SK-N-SH (cell line): ENCODE data around the gene ARL3. TPM values are rescaled to one million over a fixed set of nuclear protein-coding genes. Genes with fewer than 3 reads are reported as not detected.
A peak's percentile ranks its signal among the peaks of the same experiment; 100 is the strongest.

Experiments
- CTCF ChIA-PET: fragments of 300-600, 350-600 bp; formaldehyde crosslinking; extraction: SDS; loops from one replicate; lab custom pipeline; 2021; lab: Yijun Ruan, JAX
- POLR2A ChIA-PET: fragments of 350-600 bp; sonication (Branson Sonifier 250); formaldehyde crosslinking; extraction: SDS; loops from one replicate; lab custom pipeline; 2020; ENCODE audit warnings: antibody characterized with exemption, inconsistent platforms; lab: Yijun Ruan, JAX
- DNase-seq: peaks from one replicate; pipeline ENCODE4 v3.0.0; 2012
- H2AFZ ChIP-seq: fragments of 200-600 bp; sonication (generic); 2 replicates; pipeline ENCODE4 v1.8.1; 2016; ENCODE audit warnings: antibody characterized with exemption, mild to moderate bottlenecking, low read depth
- H3F3A ChIP-seq: fragments of 200-600 bp; sonication (generic); replicated peaks from 2 replicates; pipeline ENCODE3; 2016; ENCODE audit warnings: antibody characterized with exemption, mild to moderate bottlenecking; ENCODE audit not compliant: insufficient read depth
- H3K27ac ChIP-seq, 2 experiments: fragments of 200-500 bp in 1 of 2; fragments of 200-600 bp in 1 of 2; sonication (Bioruptor generic) in 1 of 2; sonication (generic), shearing (Covaris generic) in 1 of 2; 2 replicates each; pipeline versions ENCODE4 v1.5.1 to v1.6.1; 2014 to 2016; ENCODE audit warnings: low read depth in 2 of 2, inconsistent platforms in 1 of 2, low read length in 1 of 2, mild to moderate bottlenecking in 1 of 2, mixed read lengths in 1 of 2
- H3K27me3 ChIP-seq: fragments of 200-600 bp; sonication (generic), shearing (Covaris generic); 2 replicates; pipeline ENCODE4 v1.6.1; 2016; ENCODE audit warnings: mixed run types; ENCODE audit not compliant: insufficient read depth
- H3K36me3 ChIP-seq, 2 experiments: fragments of 200-500 bp in 1 of 2; fragments of 200-600 bp in 1 of 2; sonication (Bioruptor generic) in 1 of 2; sonication (generic) in 1 of 2; replicated peaks in 1 of 2; 2 replicates each; pipeline versions ENCODE3 to v1.5.1; 2014 to 2016; ENCODE audit warnings: low read length in 1 of 2, mild to moderate bottlenecking in 1 of 2; ENCODE audit not compliant: insufficient read depth in 2 of 2, control insufficient read depth in 1 of 2
- H3K4me1 ChIP-seq, 2 experiments: fragments of 200-500 bp in 1 of 2; fragments of 200-600 bp in 1 of 2; sonication (Bioruptor generic) in 1 of 2; sonication (generic), shearing (Covaris generic) in 1 of 2; 2 replicates each; pipeline versions ENCODE4 v1.5.1 to v1.6.1; 2014 to 2016; ENCODE audit warnings: low read depth in 1 of 2, low read length in 1 of 2, mixed run types in 1 of 2; ENCODE audit not compliant: insufficient read depth in 2 of 2, control insufficient read depth in 1 of 2
- H3K4me2 ChIP-seq: fragments of 200-600 bp; sonication (generic), shearing (Covaris generic); 2 replicates; pipeline ENCODE4 v1.6.1; 2017; ENCODE audit warnings: mixed run types
- H3K4me3 ChIP-seq, 2 experiments: fragments of 200-500 bp in 1 of 2; fragments of 200-600 bp in 1 of 2; sonication (Bioruptor generic) in 1 of 2; sonication (generic), shearing (Covaris generic) in 1 of 2; 2 replicates each; pipeline versions ENCODE4 v1.5.1 to v1.8.1; 2014 to 2016; ENCODE audit warnings: low read depth in 2 of 2, inconsistent platforms in 1 of 2, low read length in 1 of 2, mild to moderate bottlenecking in 1 of 2, mixed read lengths in 1 of 2, moderate library complexity in 1 of 2
- H3K79me2 ChIP-seq: fragments of 200-600 bp; sonication (generic); 2 replicates; pipeline ENCODE4 v1.8.1; 2017; ENCODE audit warnings: mild to moderate bottlenecking; ENCODE audit not compliant: insufficient read depth
- H3K9ac ChIP-seq: fragments of 200-600 bp; sonication (generic); 2 replicates; pipeline ENCODE4 v1.6.1; 2017; ENCODE audit warnings: mixed run types
- H3K9me2 ChIP-seq: fragments of 200-600 bp; sonication (generic); 2 replicates; pipeline ENCODE4 v1.6.1; 2017; ENCODE audit warnings: mixed run types
- H3K9me3 ChIP-seq: fragments of 200-600 bp; sonication (generic); 2 replicates; pipeline ENCODE4 v1.6.1; 2017; ENCODE audit warnings: mixed run types, mild to moderate bottlenecking, moderate library complexity
- H4K20me1 ChIP-seq: fragments of 200-600 bp; sonication (generic); 2 replicates; pipeline ENCODE4 v1.6.1; 2017; ENCODE audit warnings: mild to moderate bottlenecking, mixed run types; ENCODE audit not compliant: insufficient read depth
- CHD2 ChIP-seq: fragments of 150-350 bp; IDR thresholded peaks from 2 replicates; pipeline ENCODE4 v1.6.1; 2018; ENCODE audit warnings: low read length; ENCODE audit not compliant: partially characterized antibody
- CTCF ChIP-seq: fragments of 200-600 bp; sonication (generic); IDR thresholded peaks from 2 replicates; pipeline ENCODE4 v1.6.1; 2017; ENCODE audit warnings: antibody characterized with exemption, mild to moderate bottlenecking, moderate library complexity
- EP300 ChIP-seq, 2 experiments: IDR thresholded peaks; 2 replicates each; pipeline versions ENCODE4 v1.4.0 to v1.6.1; 2012; ENCODE audit warnings: borderline replicate concordance in 1 of 2, low read depth in 1 of 2, low read length in 1 of 2
- EZH2phosphoT487 ChIP-seq: fragments of 200-600 bp; sonication (generic); IDR thresholded peaks from 2 replicates; pipeline ENCODE4 v1.6.1; 2017; ENCODE audit warnings: low read depth, mixed run types, mild to moderate bottlenecking, antibody characterized with exemption, moderate library complexity, borderline replicate concordance
- FOXJ3 ChIP-seq: sonication (generic); formaldehyde crosslinking; IDR thresholded peaks from 2 replicates; pipeline ENCODE4 v1.5.1; 2020; ENCODE audit warnings: mild to moderate bottlenecking, missing genetic modification reagents
- GABPA ChIP-seq: IDR thresholded peaks from 2 replicates; pipeline ENCODE4 v1.4.0; 2012; ENCODE audit warnings: low read depth, mild to moderate bottlenecking
- GATA2 ChIP-seq: sonication (generic); formaldehyde crosslinking; IDR thresholded peaks from 2 replicates; pipeline ENCODE4 v1.5.0; 2020; ENCODE audit warnings: mild to moderate bottlenecking, missing genetic modification reagents
- IRF3 ChIP-seq: fragments of 150-350 bp; IDR thresholded peaks from 2 replicates; pipeline ENCODE4 v1.6.1; 2016; ENCODE audit warnings: mild to moderate bottlenecking, low read depth, low read length
- REST ChIP-seq: IDR thresholded peaks from 2 replicates; pipeline ENCODE4 v1.6.1; 2012; ENCODE audit warnings: mild to moderate bottlenecking, low read depth, low read length, moderate library complexity
- SIN3A ChIP-seq: IDR thresholded peaks from 2 replicates; pipeline ENCODE4 v1.6.1; 2012; ENCODE audit warnings: low read depth, mild to moderate bottlenecking, low read length, moderate library complexity, borderline replicate concordance
- SMC3 ChIP-seq: IDR thresholded peaks from 2 replicates; pipeline ENCODE4 v1.6.1; 2012; ENCODE audit warnings: low read depth, low read length, improper control_type of control experiment
- WGBS: methylation state at CpG from one replicate; pipeline ENCODE4 v1.1.6; 2017; ENCODE audit warnings: low lambda C conversion rate; 5-methylcytosine and 5-hydroxymethylcytosine counted together
- polyA plus RNA-seq, 3 experiments: library from polyadenylated mRNA; depleted of rRNA; stranded (reverse); fragments of >200 nt; gene quantifications; 2 replicates each; pipeline ENCODE4 v1.2.3, GENCODE V29; 2012
- TF ChIP-seq, protein P1 (sequence below): IDR thresholded peaks from 2 replicates; pipeline ENCODE4; 2012
- TF ChIP-seq, protein P2 (sequence below): IDR thresholded peaks from 2 replicates; pipeline ENCODE4 v1.4.0; 2012; ENCODE audit warnings: low read depth

Gene ARL3
- polyA plus RNA-seq, 1 of the 3 experiments (the other 2 are of a cell fraction): 11.2 TPM

DNA sequence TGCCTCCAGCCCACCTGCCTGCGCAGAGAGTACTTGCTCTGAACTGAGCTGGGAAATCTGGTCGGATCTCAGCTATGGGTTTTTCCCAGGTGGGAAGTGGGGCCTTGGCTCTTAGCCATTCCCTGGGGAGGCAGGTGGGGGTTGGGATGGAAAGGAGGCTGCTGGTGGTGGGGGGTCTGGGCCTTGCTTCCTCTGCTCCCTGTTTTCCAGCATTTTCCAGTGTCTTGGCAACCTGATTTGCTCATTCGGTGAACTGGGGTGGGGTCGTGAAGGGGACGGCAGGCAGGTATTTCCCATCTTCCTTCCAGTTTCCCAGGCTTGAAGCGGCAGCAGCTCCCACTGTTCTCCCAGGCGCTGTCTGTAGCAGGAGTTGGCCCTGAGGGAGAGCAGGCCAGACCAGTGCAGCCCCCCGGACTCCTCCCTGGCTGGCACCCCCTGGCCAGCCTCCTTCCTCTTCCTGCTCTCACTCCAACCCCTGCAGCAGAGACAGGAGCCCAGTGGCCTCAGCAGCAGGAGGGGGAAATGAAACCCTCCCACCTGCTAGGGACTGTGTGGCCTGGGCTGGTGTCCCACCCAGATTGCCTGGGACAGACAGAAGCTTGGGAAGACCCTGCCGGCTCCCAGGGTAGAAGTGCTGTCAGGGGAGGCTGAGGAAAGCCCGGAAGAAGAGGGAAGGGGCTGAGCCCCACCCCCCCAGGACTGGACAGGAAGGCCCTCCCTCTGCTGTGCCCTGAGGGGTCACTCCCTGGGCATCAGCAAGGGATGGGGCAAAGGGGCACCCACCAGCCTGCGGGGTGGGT, 63.3 kb downstream of the ARL3 start:
- Histone ChIP-seq H3K9me2 (no peaks in the 10 kb centered on the region), H3K9ac (no peak overlapping the region), H3K4me3 (no peak overlapping the region), H3K79me2 (peaks cover 98% of the 10 kb centered on the region), H3F3A (peaks cover 14% of the 10 kb centered on the region), H3K36me3 (peaks cover 16 to 28% of the 10 kb centered on the region in 2 experiments), H2AFZ (no peak overlapping the region), H3K4me2 (0 out of 2 replicates have a peak overlapping the region, but pooled peaks have one; percentile 7), H3K9me3 (no peaks in the 10 kb centered on the region), H4K20me1 (peaks cover 90% of the 10 kb centered on the region)
- no peak for DNase-seq
- POLR2A ChIA-PET: interaction anchor here (0.7 to 1.5 kb wide), 3 partner anchors 20 to 23 kb away, joined by 3 to 4 read pairs (median 3); no protein-coding TSS in a partner anchor
- 85% methylated on average over 5 of the region's 11 CpGs for WGBS
- CTCF ChIA-PET: interaction anchor here (0.8 to 3.6 kb wide), 4 partner anchors 8 to 19 kb away, joined by 3 to 33 read pairs (median 5); no protein-coding TSS in a partner anchor
- no peak for TF ChIP-seq EZH2phosphoT487
- TF ChIP-seq, all 33 proteins: peak for 0
- Histone ChIP-seq H3K27ac (peak overlapping the region in 1 of 2 experiments; percentile 74; a peak in 1 of 4 replicates), H3K27me3 (no peaks in the 10 kb centered on the region), H3K4me1 (peaks cover 28 to 52% of the 10 kb centered on the region in 2 experiments; a peak in 3 of 4 replicates)

DNA sequence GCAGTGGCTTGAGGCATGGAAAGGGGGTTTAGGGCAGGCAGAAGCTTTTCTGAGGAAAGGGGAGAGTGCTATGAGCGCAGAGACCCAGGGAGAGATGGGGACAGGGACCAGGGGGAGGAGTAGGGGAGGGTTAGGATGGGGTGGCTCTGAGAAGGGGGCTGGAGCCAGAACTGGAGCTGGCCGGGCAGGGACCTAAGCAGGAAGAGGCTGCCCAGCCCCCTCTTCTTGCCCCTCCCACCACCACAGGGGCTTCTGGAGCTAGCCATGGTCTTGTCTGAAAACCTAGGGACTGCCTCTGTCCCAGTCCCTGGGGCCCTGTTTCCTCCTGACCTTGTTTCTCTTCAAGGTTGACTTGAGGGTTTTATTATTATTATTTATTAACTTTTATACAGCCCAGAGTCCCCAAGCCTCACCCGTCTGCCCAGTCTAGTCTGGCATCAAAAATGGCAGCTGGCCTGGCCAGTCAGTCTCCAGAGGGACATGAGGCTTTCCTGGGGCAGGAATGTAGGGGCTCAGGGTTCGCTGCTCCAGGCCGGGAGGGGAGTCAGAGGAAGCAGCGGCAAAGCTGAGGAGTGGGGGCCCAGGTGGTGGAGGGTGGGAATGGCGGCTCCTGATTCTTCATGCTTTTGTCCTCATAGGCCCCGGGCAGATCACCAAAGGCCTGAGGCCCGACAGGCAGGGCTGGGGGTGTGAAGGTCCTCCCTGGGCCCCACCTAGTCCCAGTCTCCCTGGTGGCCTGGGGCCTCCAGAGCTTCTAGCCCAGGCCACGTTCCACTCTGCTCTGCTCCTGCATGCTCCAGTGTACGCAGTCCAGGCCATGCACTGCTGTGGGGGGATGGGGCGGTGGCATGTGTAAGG, 64.2 kb downstream of the ARL3 start:
- no peak overlapping the region for H3K9ac ChIP-seq
- ChIA-PET CTCF (interaction anchor here (0.8 to 3.6 kb wide), 6 partner anchors 8 to 28 kb away, joined by 3 to 33 read pairs (median 4); no protein-coding TSS in a partner anchor), POLR2A (interaction anchor here (0.7 to 1.7 kb wide), 4 partner anchors 11 to 24 kb away, joined by 3 to 6 read pairs (median 4); no protein-coding TSS in a partner anchor)
- H3K4me3 ChIP-seq: no peak overlapping the region
- H3K36me3 ChIP-seq: peaks cover 16 to 20% of the 10 kb centered on the region in 2 experiments
- H3K9me2 ChIP-seq: no peaks in the 10 kb centered on the region
- no peak overlapping the region for H2AFZ ChIP-seq
- peaks cover 21% of the 10 kb centered on the region for H3F3A ChIP-seq
- H3K4me1 ChIP-seq: peaks cover 28 to 52% of the 10 kb centered on the region in 2 experiments; a peak in 3 of 4 replicates
- H3K79me2 ChIP-seq: peaks cover 100% of the 10 kb centered on the region
- H4K20me1 ChIP-seq: peaks cover 93% of the 10 kb centered on the region
- 88% methylated on average over 11 of the region's 12 CpGs for WGBS
- H3K9me3 ChIP-seq: no peaks in the 10 kb centered on the region
- DNase-seq: peak; percentile 55
- peak overlapping the region; percentile 96 for H3K4me2 ChIP-seq
- H3K27ac ChIP-seq: peak overlapping the region in 1 of 2 experiments; percentile 74; a peak in 2 of 4 replicates
- H3K27me3 ChIP-seq: no peaks in the 10 kb centered on the region
- TF ChIP-seq, protein P1, sequence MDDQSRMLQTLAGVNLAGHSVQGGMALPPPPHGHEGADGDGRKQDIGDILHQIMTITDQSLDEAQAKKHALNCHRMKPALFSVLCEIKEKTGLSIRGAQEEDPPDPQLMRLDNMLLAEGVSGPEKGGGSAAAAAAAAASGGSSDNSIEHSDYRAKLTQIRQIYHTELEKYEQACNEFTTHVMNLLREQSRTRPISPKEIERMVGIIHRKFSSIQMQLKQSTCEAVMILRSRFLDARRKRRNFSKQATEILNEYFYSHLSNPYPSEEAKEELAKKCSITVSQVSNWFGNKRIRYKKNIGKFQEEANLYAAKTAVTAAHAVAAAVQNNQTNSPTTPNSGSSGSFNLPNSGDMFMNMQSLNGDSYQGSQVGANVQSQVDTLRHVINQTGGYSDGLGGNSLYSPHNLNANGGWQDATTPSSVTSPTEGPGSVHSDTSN: no peak
- TF ChIP-seq EP300 (IDR thresholded peaks at IDR 0.05; ENCODE audit: borderline replicate concordance in 1 of 2, low read depth in 1 of 2, low read length in 1 of 2): no peak
- no peak for TF ChIP-seq GABPA
- TF ChIP-seq SIN3A: no peak
- TF ChIP-seq CTCF: no peak
- no peak for TF ChIP-seq CHD2
- TF ChIP-seq EZH2phosphoT487: no peak
- no peak for TF ChIP-seq REST
- TF ChIP-seq SMC3: no peak
- TF ChIP-seq IRF3: no peak
- TF ChIP-seq, protein P2, sequence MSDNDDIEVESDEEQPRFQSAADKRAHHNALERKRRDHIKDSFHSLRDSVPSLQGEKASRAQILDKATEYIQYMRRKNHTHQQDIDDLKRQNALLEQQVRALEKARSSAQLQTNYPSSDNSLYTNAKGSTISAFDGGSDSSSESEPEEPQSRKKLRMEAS: no peak
- no peak for TF ChIP-seq FOXJ3
- no peak for TF ChIP-seq GATA2 (CRISPR knock-in tag)
